RPMI7951 (cell line): ENCODE results near the gene ZBTB7C. TPM values are rescaled to one million over a fixed set of nuclear protein-coding genes. Genes with fewer than 3 reads are reported as not detected.

Experiments
- DNase-seq: peaks from one replicate; pipeline ENCODE4 v3.0.0-alpha.2; 2012; ENCODE audit warnings: low read depth
- total RNA-seq: library from RNA; depleted of rRNA; stranded (reverse); fragments of >200 nt; shearing (Covaris generic); gene quantifications from 2 replicates; pipeline ENCODE4 v1.2.3, GENCODE V29; 2014

The ZBTB7C gene
- total RNA-seq, 1 experiment from 2014 or later, result 0.12 TPM

DNA sequence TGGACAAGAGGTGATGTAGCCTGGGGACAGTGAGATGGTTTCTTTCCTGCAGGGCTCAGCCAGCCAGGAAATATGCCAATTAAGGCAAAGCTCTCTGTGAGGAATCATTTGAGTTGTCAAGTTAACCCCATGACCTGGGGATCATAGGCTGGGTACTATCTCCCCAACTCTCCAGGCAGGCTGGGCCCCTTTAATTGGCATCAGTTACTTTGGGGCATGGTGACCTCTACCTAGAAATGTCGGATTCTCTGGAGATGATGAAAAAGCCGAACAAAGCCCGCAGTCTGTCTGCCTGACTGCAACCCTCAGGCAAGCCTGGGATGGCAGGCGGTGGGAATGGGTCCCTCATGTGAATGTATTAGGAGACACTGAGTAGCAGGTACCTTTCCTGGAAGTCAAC lies 285.2 kb downstream of the ZBTB7C start:
- no peak for DNase-seq

DNA sequence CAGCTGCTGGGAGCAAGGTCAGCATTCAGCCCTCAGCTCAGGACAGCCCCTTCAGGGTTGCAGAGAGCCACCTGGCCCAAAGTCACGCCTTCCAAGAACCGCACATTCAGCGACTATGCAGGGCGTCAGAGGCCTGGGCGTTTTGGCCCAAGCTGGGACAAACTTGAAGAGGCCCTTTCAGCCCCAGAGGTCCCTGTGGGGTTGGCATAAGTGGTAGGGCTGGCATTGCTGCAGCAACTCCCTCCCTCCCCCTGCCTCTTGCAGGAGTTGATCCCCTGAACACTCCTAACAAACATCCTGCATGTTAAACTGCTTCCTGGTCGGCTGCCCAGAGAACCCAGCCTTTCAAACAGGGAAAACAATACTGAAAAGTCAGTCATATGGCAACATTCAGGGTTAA lies 285.9 kb downstream of the ZBTB7C start:
- DNase-seq, result no peak

DNA sequence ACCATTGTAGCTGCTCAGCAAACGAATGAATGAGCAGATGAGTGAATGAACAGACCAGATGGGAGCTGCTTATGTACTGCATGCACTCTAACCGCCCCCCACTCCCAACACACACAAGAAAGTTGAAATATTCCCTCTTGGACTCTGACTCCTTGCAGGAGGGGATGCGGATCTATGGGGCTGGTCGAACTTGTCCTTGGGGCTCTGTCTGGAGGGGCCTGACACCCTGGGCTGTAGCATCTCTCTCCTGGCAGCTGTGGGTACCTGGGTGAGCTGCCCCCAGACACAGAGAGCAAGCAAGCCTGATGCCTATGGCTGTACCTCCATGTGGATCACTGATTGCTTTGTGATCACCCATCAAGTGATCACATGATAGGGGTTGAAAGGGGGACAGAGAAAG lies 286.4 kb downstream of the ZBTB7C start:
- no peak for DNase-seq

DNA sequence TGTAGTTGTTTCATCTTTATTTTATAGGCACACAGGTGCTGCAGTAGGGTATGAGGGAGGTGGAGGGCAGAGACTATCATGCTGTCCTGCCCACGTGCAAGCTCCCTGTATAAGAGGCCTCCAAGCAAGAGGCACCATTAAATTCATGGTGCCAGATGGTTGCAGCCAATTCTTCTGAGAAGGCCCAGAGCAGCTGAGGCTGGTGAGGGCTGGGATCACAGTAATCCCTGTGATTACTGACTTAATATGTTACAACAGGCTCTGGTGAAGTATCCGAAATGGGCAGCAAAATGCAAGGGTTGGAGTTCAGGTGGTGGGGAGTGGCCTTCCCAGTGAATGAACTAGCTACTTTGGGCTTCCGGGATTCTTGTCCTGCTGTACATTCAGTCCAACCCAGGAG lies 286.8 kb downstream of the ZBTB7C start:
- DNase-seq, result no peak

DNA sequence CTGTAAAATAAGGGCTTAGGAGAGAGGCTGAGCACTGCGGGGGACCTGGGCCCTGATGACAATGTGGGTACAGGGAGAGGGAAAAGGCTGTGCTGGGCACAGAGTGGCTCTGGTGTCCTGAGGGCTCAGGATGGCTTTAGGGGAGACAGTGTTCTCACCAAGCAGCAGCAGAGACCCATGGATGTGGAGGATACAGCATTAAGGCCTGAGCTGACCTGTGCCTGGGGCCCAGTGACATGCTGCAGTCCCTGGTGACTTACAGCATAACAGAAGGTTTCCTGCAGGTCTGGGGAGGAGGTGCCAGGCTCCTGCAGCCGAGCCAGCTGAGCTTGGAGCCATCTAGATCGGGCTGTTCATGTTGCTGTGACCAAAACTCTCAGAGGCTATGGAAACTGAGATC lies 287.4 kb downstream of the ZBTB7C start:
- DNase-seq, result no peak

DNA sequence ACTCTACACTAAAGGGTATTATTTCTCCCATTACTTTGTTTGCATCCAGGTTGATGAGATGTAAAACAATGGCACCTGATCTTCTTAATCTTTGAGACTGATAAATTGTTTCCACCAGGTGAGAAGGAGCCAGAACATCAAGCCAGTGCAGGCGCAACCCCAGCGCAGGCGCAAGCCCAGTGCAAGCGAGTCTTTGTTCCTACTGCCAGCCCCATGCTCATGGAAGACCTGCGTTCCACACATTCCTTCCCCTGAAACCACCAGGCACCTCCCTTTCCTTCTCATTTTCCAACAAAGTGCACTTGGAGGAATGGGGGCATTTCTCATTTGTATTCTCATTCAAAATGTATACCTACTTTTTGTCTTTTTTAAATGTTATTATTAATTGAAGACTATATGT lies 290.0 kb downstream of the ZBTB7C start:
- no peak for DNase-seq

GRCh38 chr18:48116873-48117630 lies 292.1 kb downstream of the ZBTB7C start:
- no peak for DNase-seq

GRCh38 chr18:48116017-48116416 lies 293.2 kb downstream of the ZBTB7C start:
- DNase-seq, result no peak

DNA sequence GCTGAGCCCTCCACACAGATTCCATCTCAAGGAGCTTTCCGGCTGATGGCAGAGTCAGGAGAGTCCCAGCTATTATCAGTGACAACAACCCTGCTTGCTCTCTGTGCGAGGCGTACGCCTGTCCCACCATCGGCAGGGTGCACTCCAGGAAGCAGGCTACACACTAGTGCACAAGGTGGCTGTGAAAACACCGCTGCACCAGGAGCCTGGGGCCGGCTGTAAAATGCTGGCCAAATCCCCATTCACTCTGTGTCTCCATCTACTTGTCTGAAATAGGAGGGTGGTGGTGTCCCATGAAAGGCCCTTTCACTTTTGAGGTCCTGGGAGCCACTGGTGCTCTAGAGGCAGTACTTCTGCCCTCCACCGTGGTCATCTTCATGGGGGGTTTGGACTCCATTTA lies 295.5 kb downstream of the ZBTB7C start:
- DNase-seq, result no peak

DNA sequence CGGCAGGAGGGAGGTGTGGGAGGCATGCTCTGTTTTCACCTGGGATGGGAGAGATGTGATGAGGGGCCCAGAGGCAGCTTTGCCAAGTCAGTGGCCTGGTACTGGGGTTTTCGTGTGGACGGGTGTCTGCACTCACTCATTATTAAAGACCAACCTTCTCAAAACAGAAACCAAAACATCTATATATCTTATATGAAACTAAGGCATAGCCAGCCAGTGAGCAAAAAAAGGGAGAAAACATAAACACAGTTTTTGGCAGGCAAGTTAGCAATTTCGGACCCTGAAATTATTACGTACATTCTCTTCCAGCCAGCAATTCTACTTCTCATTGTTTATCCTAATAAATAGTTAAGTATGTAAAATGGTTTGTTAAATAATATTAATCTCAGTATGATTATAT lies 297.6 kb downstream of the ZBTB7C start:
- DNase-seq, result no peak

DNA sequence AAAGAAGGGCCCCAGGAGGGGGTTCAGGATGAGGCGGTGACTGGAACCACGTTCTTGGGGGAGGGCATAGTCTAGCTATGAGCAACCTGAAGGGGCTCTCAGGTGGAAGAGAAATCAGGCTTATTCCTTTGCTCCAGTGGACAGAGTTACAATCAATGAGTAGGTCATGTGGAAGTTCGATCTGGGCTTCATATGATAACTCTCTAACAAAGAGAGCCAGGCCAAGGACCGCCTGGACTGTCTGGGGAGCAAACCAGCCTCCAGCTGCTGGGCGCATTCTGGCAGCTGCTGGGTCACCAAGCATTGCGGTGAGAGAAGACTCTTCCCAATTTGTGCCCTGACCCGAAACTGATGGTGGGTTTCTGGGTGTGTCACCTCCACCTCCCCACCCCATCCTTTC lies 298.4 kb downstream of the ZBTB7C start:
- no peak for DNase-seq

- no peak for DNase-seq
These were observed 299.2 kb downstream of the ZBTB7C start for GRCh38 chr18:48109961-48110493.

DNA sequence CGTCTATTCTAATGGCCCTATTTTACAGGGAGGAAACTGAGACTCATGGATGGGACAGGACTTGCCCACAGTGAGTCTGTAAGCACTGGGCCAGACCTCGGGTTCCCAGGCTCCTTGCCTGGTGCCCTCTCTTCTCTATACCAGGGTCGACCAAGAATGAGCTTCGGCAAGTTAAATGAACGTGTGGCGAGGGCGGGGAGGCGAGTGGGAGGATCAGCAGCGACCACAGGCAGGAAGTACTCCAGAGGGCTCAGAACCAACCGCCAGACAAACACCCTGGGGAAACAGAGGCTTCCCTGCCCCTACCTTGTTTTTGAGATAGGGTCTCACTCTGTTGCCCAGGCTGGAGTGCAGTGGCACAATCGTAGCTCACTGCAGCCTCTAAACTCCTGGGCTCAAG lies 301.0 kb downstream of the ZBTB7C start:
- no peak for DNase-seq

GRCh38 chr18:48106976-48107781 lies 302.0 kb downstream of the ZBTB7C start:
- no peak for DNase-seq

DNA sequence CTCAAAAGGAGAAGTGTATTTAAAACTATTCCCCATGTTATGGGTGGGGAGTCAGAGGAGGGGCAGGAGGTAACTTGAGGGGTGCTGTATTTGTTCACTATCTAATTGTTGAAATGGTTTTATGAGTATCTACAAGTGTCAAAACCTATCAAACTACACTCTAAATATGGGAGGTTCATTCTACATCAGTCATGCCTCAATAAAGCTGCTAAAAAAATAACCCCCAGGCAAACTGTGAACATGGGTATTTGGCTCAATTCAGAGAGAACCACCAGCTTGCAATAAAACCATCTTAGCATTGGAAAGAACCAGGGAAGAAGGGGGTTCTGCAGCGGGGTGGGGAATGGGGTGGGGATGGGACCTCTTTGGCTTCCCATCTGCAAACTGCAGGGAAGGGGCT lies 302.7 kb downstream of the ZBTB7C start:
- no peak for DNase-seq

GRCh38 chr18:48105317-48105716 lies 303.9 kb downstream of the ZBTB7C start:
- no peak for DNase-seq

GRCh38 chr18:48104705-48105104 lies 304.5 kb downstream of the ZBTB7C start:
- no peak for DNase-seq

DNA sequence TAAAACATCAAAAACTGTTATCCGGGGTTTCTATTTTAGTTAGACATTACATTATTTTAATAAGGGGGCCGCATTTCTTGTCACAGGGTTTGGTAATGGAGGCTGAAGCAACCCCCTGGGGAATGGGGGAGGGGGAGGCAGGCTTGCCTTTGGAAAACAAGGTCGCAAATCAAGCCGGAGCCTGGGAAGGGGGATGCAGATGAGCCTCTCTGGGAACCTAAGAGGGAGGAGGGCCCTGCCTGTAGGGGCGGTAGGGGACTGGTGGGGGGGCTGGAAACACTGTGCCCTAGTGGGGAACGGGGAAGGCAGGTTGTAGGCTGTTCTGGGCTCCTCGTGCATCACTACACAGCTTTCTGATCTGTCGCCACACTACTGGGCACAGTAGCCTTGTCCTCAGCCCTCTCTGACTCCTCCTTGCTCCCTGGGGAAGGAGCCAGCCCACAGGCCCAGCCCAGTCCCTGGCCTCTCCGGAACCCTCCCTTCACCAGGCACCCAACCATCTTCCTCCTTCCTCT lies 308.5 kb downstream of the ZBTB7C start:
- DNase-seq, result no peak

- no peak for DNase-seq
These were observed 309.0 kb downstream of the ZBTB7C start for GRCh38 chr18:48100165-48100575.

- DNase-seq, result no peak
These were observed 309.6 kb downstream of the ZBTB7C start for GRCh38 chr18:48099481-48100164.

DNA sequence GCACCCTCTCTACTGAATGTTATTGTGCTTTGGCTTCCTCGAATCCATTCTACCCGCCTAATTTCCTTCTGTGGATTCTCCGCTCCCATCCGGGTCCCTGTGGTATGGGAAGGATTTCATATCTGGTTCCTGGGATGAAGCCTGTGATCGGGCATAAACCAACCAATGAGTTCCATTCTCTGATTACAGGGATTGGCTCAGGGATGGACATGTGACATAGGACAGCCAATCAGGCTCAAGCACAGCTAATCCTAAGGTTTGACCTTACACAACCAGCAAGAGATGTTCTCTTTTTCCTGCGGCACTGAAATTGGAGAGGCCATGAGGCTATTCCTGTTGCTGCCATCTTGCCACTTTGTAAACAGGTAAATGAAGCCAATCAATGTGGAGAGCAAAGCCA lies 310.6 kb downstream of the ZBTB7C start:
- no peak for DNase-seq

DNA sequence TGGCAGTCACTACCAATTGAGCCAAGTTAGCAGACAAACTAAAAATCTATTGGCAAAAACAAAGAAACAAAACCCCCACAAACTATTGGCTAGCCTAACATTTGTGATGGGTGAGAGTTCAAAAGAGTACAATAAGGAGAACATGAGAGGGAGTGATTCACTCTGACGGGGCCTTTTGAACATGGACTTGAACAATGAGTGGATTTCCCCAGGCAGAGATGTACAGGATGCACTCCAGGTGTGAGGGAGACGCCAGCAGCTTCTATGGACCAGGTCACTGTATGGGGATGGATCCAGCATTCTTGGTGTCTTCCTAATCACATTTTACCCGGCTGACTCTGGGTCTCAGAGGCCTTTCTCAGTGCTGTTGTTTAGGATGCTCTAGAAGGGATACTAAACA lies 311.2 kb downstream of the ZBTB7C start:
- no peak for DNase-seq
